Activated B cell treated with CpG ODN at 0.5 μM for 24 hours (primary cell): Measurements from ENCODE around the gene KIF26B. TPM values are rescaled to one million over a fixed set of nuclear protein-coding genes. Genes with fewer than 3 reads are reported as not detected.

Experiments used
- ATAC-seq: fragments of 200-7000 bp; cut with Tn5 transposase; one replicate; pipeline ENCODE4 v1.10.0; 2021; ENCODE audit warnings: low read depth, mild to moderate bottlenecking, moderate library complexity
- CTCF ChIA-PET: fragments of 350-600 bp; sonication (Branson Sonifier 250); formaldehyde crosslinking; loops from one replicate; lab custom pipeline; 2021; ENCODE audit warnings: antibody characterized with exemption; lab: Charles Lee
- POLR2A ChIA-PET: fragments of 350-600 bp; sonication (Branson Sonifier 250); formaldehyde crosslinking; loops from one replicate; lab custom pipeline; 2021; ENCODE audit warnings: antibody characterized with exemption; lab: Charles Lee
- DNase-seq: peaks from one replicate; pipeline ENCODE4 v3.0.0; 2022
- H3K27ac Mint-ChIP-seq: one replicate; pipeline ENCODE4 v1.8.0; 2020; ENCODE audit warnings: mixed read lengths
- H3K27me3 Mint-ChIP-seq: one replicate; pipeline ENCODE4 v1.8.0; 2021; ENCODE audit warnings: mixed read lengths
- H3K36me3 Mint-ChIP-seq: one replicate; pipeline ENCODE4 v1.8.0; 2021; ENCODE audit warnings: low read depth, mixed read lengths
- H3K4me1 Mint-ChIP-seq: one replicate; pipeline ENCODE4 v1.8.0; 2021; ENCODE audit warnings: mixed read lengths
- H3K4me3 Mint-ChIP-seq: one replicate; pipeline ENCODE4 v1.8.0; 2020; ENCODE audit warnings: mild to moderate bottlenecking, mixed read lengths
- H3K9me3 Mint-ChIP-seq: one replicate; pipeline ENCODE4 v1.8.0; 2020; ENCODE audit warnings: mixed read lengths
- intact Hi-C: fragments of 100-400 bp; cut with micrococcal nuclease; formaldehyde crosslinking; loops from one replicate; pipeline ENCODE4 v1.15.1; 2024
- total RNA-seq: library from RNA; stranded (reverse); gene quantifications from 2 replicates; pipeline ENCODE4 v1.2.3, GENCODE V29; 2022
- TF ChIP-seq, protein P1 (sequence below): fragments of 200-600 bp; IDR thresholded peaks from one replicate; pipeline ENCODE4 v1.8.0; 2022; ENCODE audit warnings: antibody characterized with exemption, mild to moderate bottlenecking

Gene KIF26B
- total RNA-seq, 1 donor from 2014 or later = 1.7 TPM

- DNase-seq = no peak
- intact Hi-C loops = no loop called here
- H3K27ac Mint-ChIP-seq = no peak overlapping the region
- ChIA-PET CTCF (no interaction called here), POLR2A (no interaction called here)
- TF ChIP-seq, protein P1, sequence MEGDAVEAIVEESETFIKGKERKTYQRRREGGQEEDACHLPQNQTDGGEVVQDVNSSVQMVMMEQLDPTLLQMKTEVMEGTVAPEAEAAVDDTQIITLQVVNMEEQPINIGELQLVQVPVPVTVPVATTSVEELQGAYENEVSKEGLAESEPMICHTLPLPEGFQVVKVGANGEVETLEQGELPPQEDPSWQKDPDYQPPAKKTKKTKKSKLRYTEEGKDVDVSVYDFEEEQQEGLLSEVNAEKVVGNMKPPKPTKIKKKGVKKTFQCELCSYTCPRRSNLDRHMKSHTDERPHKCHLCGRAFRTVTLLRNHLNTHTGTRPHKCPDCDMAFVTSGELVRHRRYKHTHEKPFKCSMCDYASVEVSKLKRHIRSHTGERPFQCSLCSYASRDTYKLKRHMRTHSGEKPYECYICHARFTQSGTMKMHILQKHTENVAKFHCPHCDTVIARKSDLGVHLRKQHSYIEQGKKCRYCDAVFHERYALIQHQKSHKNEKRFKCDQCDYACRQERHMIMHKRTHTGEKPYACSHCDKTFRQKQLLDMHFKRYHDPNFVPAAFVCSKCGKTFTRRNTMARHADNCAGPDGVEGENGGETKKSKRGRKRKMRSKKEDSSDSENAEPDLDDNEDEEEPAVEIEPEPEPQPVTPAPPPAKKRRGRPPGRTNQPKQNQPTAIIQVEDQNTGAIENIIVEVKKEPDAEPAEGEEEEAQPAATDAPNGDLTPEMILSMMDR = no peak
- H3K4me1 Mint-ChIP-seq = no peaks in the 10 kb centered on the region
- no peaks in the 10 kb centered on the region for H3K36me3 Mint-ChIP-seq
- no peaks in the 10 kb centered on the region for H3K9me3 Mint-ChIP-seq
- no peak overlapping the region for H3K4me3 Mint-ChIP-seq
- ATAC-seq = no peak
- H3K27me3 Mint-ChIP-seq = no peaks in the 10 kb centered on the region
Observed at GRCh38 chr1:245116751-245117150, 38.0 kb upstream of the KIF26B start.

DNA sequence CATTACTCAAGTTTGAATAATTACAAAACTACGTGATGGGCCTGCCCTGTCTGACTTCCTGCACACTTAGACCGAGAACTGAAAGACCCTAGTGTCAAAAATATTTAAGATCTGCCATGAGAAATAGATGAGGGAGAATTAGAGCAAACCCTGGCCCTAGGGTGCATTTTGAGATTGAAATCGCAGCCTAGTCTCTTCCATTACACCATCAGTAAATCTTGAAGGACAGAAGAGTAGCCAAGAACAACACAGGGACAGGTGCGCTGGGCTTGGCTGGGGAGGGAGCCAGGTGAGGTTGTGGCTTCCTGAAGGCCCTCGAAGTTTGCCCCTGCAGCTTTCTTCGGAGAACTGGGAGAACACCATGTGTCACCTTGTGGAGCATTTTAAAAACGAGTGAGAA lies 36.7 kb upstream of the KIF26B start:
- DNase-seq (no peak), ATAC-seq (no peak)
- no peaks in the 10 kb centered on the region for H3K36me3 Mint-ChIP-seq
- H3K4me1 Mint-ChIP-seq = no peaks in the 10 kb centered on the region
- intact Hi-C loops = no loop called here
- POLR2A ChIA-PET = no interaction called here
- CTCF ChIA-PET = no interaction called here
- no peaks in the 10 kb centered on the region for H3K9me3 Mint-ChIP-seq
- no peak overlapping the region for H3K4me3 Mint-ChIP-seq
- no peaks in the 10 kb centered on the region for H3K27me3 Mint-ChIP-seq
- H3K27ac Mint-ChIP-seq = no peak overlapping the region
- TF ChIP-seq, protein P1 = no peak

DNA sequence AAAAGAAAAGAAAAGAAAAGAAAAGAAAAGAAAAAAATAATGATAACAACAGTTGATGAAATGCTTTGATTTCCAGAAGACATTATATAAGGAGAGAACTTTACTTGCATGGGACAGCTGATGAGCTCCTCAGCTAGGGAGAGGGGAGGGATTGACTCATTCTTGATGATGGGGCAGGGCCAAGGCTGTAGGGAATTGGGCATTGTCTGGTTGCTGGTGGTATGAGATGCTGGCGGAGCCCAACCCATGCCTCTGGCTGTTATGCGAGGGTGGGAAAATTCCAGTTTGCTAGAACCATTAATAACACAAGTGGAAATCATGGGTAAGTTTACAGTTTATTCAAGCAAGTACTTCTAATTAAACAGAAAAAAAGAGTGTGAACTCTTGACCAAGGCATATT lies 36.0 kb upstream of the KIF26B start:
- TF ChIP-seq, protein P1 = no peak
- DNase-seq = no peak
- ChIA-PET POLR2A (no interaction called here), CTCF (no interaction called here)
- no peak overlapping the region for H3K4me3 Mint-ChIP-seq
- H3K27ac Mint-ChIP-seq = no peak overlapping the region
- no peaks in the 10 kb centered on the region for H3K36me3 Mint-ChIP-seq
- H3K27me3 Mint-ChIP-seq = no peaks in the 10 kb centered on the region
- no peak for ATAC-seq
- intact Hi-C loops = no loop called here
- H3K4me1 Mint-ChIP-seq = no peaks in the 10 kb centered on the region
- no peaks in the 10 kb centered on the region for H3K9me3 Mint-ChIP-seq

DNA sequence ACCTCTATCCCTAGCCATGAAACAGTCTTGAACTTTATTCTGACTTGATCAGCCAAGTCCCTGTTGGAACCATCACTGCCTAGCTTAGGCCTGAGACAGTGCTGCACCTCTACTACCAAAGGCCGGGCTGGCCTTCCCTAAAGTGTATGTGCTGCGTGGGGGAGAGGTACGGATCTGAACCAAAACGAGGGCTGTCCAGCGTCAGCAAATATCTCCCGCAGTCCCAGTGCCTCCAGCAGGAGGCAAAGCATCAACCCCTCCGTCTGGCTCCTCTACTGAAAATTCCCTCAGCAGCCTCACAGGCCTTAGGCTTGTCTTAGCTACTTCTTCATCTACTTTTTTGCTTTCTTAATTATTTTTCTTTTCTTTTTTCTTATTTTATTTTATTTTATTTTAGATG lies 33.3 kb upstream of the KIF26B start:
- no peaks in the 10 kb centered on the region for H3K9me3 Mint-ChIP-seq
- no peak overlapping the region for H3K4me3 Mint-ChIP-seq
- ChIA-PET POLR2A (no interaction called here), CTCF (no interaction called here)
- ATAC-seq (no peak), DNase-seq (no peak)
- TF ChIP-seq, protein P1 = no peak
- intact Hi-C loops = no loop called here
- H3K27ac Mint-ChIP-seq = no peak overlapping the region
- H3K27me3 Mint-ChIP-seq = no peaks in the 10 kb centered on the region
- H3K36me3 Mint-ChIP-seq = no peaks in the 10 kb centered on the region
- H3K4me1 Mint-ChIP-seq = no peaks in the 10 kb centered on the region

GRCh38 chr1:245124241-245124640 lies 30.5 kb upstream of the KIF26B start:
- H3K27me3 Mint-ChIP-seq = peaks cover 8% of the 10 kb centered on the region
- no peaks in the 10 kb centered on the region for H3K9me3 Mint-ChIP-seq
- TF ChIP-seq, protein P1 = no peak
- ChIA-PET CTCF (no interaction called here), POLR2A (no interaction called here)
- H3K4me1 Mint-ChIP-seq = no peaks in the 10 kb centered on the region
- H3K36me3 Mint-ChIP-seq = no peaks in the 10 kb centered on the region
- ATAC-seq (no peak), DNase-seq (no peak)
- H3K4me3 Mint-ChIP-seq = no peak overlapping the region
- no peak overlapping the region for H3K27ac Mint-ChIP-seq
- intact Hi-C loops = no loop called here
